Keratinocyte (primary cell): ENCODE data around the gene CX3CR1.

ENCODE experiments used
- CTCF ChIP-seq, 3 experiments: IDR thresholded peaks in 1 of 3; conservative IDR thresholded peaks in 1 of 3; optimal IDR thresholded peaks in 1 of 3; 2 replicates in 2 of 3; 3 replicates in 1 of 3; pipeline versions ENCODE3 to v1.5.1; 2011; ENCODE audit warnings: low read length in 3 of 3, mild to moderate bottlenecking in 3 of 3, moderate library complexity in 2 of 3, control low read depth in 1 of 3, inconsistent platforms in 1 of 3; ENCODE audit not compliant: insufficient read depth in 2 of 3; ENCODE audit errors: extremely low read depth in 1 of 3
- EZH2 ChIP-seq: IDR thresholded peaks from one replicate; pipeline ENCODE4 v1.6.1; 2012; ENCODE audit warnings: inconsistent platforms, mild to moderate bottlenecking, low read length, moderate library complexity

- no peak for TF ChIP-seq EZH2
- no peak for TF ChIP-seq CTCF (optimal IDR thresholded peaks at IDR 0.05 in 1 of 3, IDR thresholded peaks at IDR 0.05 in 1 of 3, conservative IDR thresholded peaks at IDR 0.05 in 1 of 3; ENCODE audit: extremely low read depth in 1 of 3, insufficient read depth in 2 of 3, low read length in 3 of 3)
These were observed 11.3 kb downstream of the CX3CR1 start for GRCh38 chr3:39268549-39268900.
